CD14-positive monocyte (primary cell): ENCODE data around the gene MED14. TPM values are rescaled to one million over a fixed set of nuclear protein-coding genes. Genes with fewer than 3 reads are reported as not detected.

Source experiments
- DNase-seq, 3 donors: peaks; one replicate each; pipeline ENCODE4 v3.0.0-alpha.2; 2011 to 2022
- H2AFZ ChIP-seq: 2 replicates; pipeline ENCODE4 v1.6.0; 2012; ENCODE audit warnings: mild to moderate bottlenecking, low read depth, low read length, inconsistent platforms; ENCODE audit not compliant: insufficient read depth, poor library complexity, severe bottlenecking
- H3K27ac ChIP-seq, 2 donors: 1 replicate in 1 of 2; 2 replicates in 1 of 2; pipeline ENCODE4 v1.5.1; 2012 to 2013; ENCODE audit warnings: low read length in 2 of 2, control low read depth in 1 of 2, inconsistent platforms in 1 of 2, low read depth in 1 of 2, mild to moderate bottlenecking in 1 of 2
- H3K27me3 ChIP-seq, 2 donors: one replicate each; pipeline versions ENCODE4 v1.6.0 to v1.6.1; 2011 to 2013; ENCODE audit warnings: low read length in 2 of 2; ENCODE audit not compliant: control insufficient read depth in 2 of 2, insufficient read depth in 2 of 2
- H3K36me3 ChIP-seq, 2 donors: replicated peaks in 1 of 2; 1 replicate in 1 of 2; 2 replicates in 1 of 2; pipeline versions ENCODE4 v1.5.1 to v1.6.1; 2012 to 2013; ENCODE audit warnings: low read length in 2 of 2, control low read depth in 1 of 2, inconsistent platforms in 1 of 2, mild to moderate bottlenecking in 1 of 2; ENCODE audit not compliant: insufficient read depth in 2 of 2, control insufficient read depth in 1 of 2
- H3K4me1 ChIP-seq, 2 donors: 1 replicate in 1 of 2; 2 replicates in 1 of 2; pipeline versions ENCODE4 v1.5.1 to v1.6.1; 2012 to 2013; ENCODE audit warnings: low read length in 2 of 2, control low read depth in 1 of 2, inconsistent platforms in 1 of 2, mild to moderate bottlenecking in 1 of 2, moderate library complexity in 1 of 2; ENCODE audit not compliant: insufficient read depth in 2 of 2, control insufficient read depth in 1 of 2
- H3K4me2 ChIP-seq: replicated peaks from 2 replicates; pipeline ENCODE3; 2012; ENCODE audit warnings: low read length, moderate library complexity, mild to moderate bottlenecking; ENCODE audit not compliant: poor library complexity, severe bottlenecking; ENCODE audit errors: extremely low read depth
- H3K4me3 ChIP-seq, 3 experiments: fragments of 200-600 bp in 1 of 3; sonication (generic) in 1 of 3; replicated peaks in 1 of 3; 1 replicate in 2 of 3; 2 replicates in 1 of 3; pipeline ENCODE4 v1.5.1; 2011 to 2013; ENCODE audit warnings: low read length in 3 of 3, mild to moderate bottlenecking in 3 of 3, control low read depth in 2 of 3, low read depth in 2 of 3, inconsistent platforms in 1 of 3, moderate library complexity in 1 of 3
- H3K79me2 ChIP-seq: 2 replicates; pipeline ENCODE4 v1.6.0; 2012; ENCODE audit warnings: mild to moderate bottlenecking, control low read depth, inconsistent platforms, low read length, moderate library complexity; ENCODE audit not compliant: insufficient read depth
- H3K9ac ChIP-seq: 2 replicates; pipeline ENCODE4 v1.6.0; 2017; ENCODE audit warnings: low read length, mild to moderate bottlenecking; ENCODE audit not compliant: insufficient read depth, poor library complexity, severe bottlenecking
- H3K9me3 ChIP-seq, 2 donors: replicated peaks in 1 of 2; 1 replicate in 1 of 2; 2 replicates in 1 of 2; pipeline versions ENCODE4 v1.5.1 to v1.6.1; 2012 to 2013; ENCODE audit warnings: low read length in 2 of 2, control low read depth in 1 of 2; ENCODE audit not compliant: control insufficient read depth in 1 of 2, insufficient read depth in 1 of 2
- H4K20me1 ChIP-seq: 2 replicates; pipeline ENCODE4 v1.6.0; 2012; ENCODE audit warnings: mild to moderate bottlenecking, low read length, control low read depth, moderate library complexity; ENCODE audit not compliant: insufficient read depth
- H3K27ac Mint-ChIP-seq, 7 donors: one replicate each; pipeline ENCODE4 v1.8.0; 2020; ENCODE audit warnings: mild to moderate bottlenecking in 7 of 7, mixed read lengths in 7 of 7, moderate library complexity in 6 of 7, inconsistent platforms in 2 of 7
- H3K27me3 Mint-ChIP-seq, 3 donors: one replicate each; pipeline ENCODE4 v1.8.0; 2021 to 2022; ENCODE audit warnings: low read depth in 3 of 3, mild to moderate bottlenecking in 3 of 3, mixed read lengths in 3 of 3, moderate library complexity in 3 of 3, inconsistent platforms in 1 of 3
- H3K36me3 Mint-ChIP-seq, 2 donors: one replicate each; pipeline ENCODE4 v1.8.0; 2020; ENCODE audit warnings: mixed read lengths in 2 of 2, inconsistent platforms in 1 of 2, mild to moderate bottlenecking in 1 of 2
- H3K4me1 Mint-ChIP-seq: one replicate; pipeline ENCODE4 v1.8.0; 2020; ENCODE audit warnings: mild to moderate bottlenecking, mixed read lengths
- H3K4me3 Mint-ChIP-seq, 2 donors: one replicate each; pipeline ENCODE4 v1.8.0; 2020; ENCODE audit warnings: mild to moderate bottlenecking in 2 of 2, mixed read lengths in 2 of 2, moderate library complexity in 1 of 2
- H3K9me3 Mint-ChIP-seq, 7 donors: one replicate each; pipeline ENCODE4 v1.8.0; 2020 to 2022; ENCODE audit warnings: mixed read lengths in 7 of 7, mild to moderate bottlenecking in 6 of 7, moderate library complexity in 6 of 7, inconsistent platforms in 2 of 7
- WGBS: methylation state at CpG from one replicate; pipeline ENCODE4 v1.1.5; 2013; ENCODE audit warnings: missing lambda C conversion rate; ENCODE audit not compliant: insufficient coverage; 5-methylcytosine and 5-hydroxymethylcytosine counted together
- intact Hi-C, 2 donors: fragments of 100-400 bp; cut with micrococcal nuclease; formaldehyde crosslinking; loops; one replicate each; pipeline versions ENCODE4 v1.15.0 to v1.15.1; 2023
- polyA plus RNA-seq, 3 donors: library from polyadenylated mRNA; depleted of rRNA in 1 of 3; unstranded in 2 of 3; stranded (reverse) in 1 of 3; fragments of 300-500 nt in 2 of 3; fragments of >200 nt in 1 of 3; fragmentation: Illumina TruSeq in 2 of 3; gene quantifications; 1 replicate in 2 of 3; 2 replicates in 1 of 3; pipeline ENCODE4 v1.2.3, GENCODE V29; 2012 to 2021
- TF ChIP-seq, protein P1 (sequence below): fragments of 200-600 bp; IDR thresholded peaks from one replicate; pipeline ENCODE4 v1.8.0; 2022; ENCODE audit warnings: antibody characterized with exemption, mild to moderate bottlenecking

Gene MED14
- polyA plus RNA-seq, 3 donors = 3.6 to 20.4 (median 6.8) TPM

DNA sequence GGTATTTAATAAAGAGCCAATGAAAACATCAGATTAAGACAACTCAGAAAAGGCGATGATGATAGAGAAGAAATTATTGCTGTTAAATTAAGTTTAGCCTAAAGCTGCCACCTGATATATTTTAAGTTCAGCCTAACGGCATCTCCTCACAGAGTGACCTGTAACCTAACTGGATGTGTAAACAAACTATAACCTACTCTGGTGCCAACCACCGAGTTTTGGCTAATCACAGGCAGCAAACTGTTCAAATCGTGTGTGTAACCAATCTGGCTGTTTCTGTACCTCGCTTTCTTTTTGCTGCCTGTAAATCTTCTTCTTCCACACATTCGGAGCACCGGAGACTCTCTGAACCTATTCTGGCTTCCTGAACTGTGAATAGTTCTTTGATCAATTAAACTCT lies 37.8 kb upstream of the MED14 start:
- no peaks in the 10 kb centered on the region for H3K36me3 ChIP-seq
- no peak overlapping the region for H3K27ac ChIP-seq
- H3K9me3 ChIP-seq = no peaks in the 10 kb centered on the region
- no peaks in the 10 kb centered on the region for H3K79me2 ChIP-seq
- no peak overlapping the region for H2AFZ ChIP-seq
- no peaks in the 10 kb centered on the region for H3K9me3 Mint-ChIP-seq
- no peak overlapping the region for H3K4me3 Mint-ChIP-seq
- no peak overlapping the region for H3K4me3 ChIP-seq
- intact Hi-C loops = no loop called here
- H3K4me1 ChIP-seq = no peaks in the 10 kb centered on the region
- 72% methylated on average over 2 of the region's 7 CpGs for WGBS
- peaks cover 8% of the 10 kb centered on the region for H3K4me1 Mint-ChIP-seq
- no peak overlapping the region for H3K9ac ChIP-seq
- TF ChIP-seq, protein P1, sequence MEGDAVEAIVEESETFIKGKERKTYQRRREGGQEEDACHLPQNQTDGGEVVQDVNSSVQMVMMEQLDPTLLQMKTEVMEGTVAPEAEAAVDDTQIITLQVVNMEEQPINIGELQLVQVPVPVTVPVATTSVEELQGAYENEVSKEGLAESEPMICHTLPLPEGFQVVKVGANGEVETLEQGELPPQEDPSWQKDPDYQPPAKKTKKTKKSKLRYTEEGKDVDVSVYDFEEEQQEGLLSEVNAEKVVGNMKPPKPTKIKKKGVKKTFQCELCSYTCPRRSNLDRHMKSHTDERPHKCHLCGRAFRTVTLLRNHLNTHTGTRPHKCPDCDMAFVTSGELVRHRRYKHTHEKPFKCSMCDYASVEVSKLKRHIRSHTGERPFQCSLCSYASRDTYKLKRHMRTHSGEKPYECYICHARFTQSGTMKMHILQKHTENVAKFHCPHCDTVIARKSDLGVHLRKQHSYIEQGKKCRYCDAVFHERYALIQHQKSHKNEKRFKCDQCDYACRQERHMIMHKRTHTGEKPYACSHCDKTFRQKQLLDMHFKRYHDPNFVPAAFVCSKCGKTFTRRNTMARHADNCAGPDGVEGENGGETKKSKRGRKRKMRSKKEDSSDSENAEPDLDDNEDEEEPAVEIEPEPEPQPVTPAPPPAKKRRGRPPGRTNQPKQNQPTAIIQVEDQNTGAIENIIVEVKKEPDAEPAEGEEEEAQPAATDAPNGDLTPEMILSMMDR = no peak
- no peaks in the 10 kb centered on the region for H4K20me1 ChIP-seq
- H3K4me2 ChIP-seq = no peak overlapping the region
- H3K27ac Mint-ChIP-seq = no peak overlapping the region
- no peak for DNase-seq
- no peaks in the 10 kb centered on the region for H3K36me3 Mint-ChIP-seq
- peaks cover 0 to 27% of the 10 kb centered on the region in 2 donors for H3K27me3 ChIP-seq
- peaks cover 0 to 20% (median 0%) of the 10 kb centered on the region in 3 donors for H3K27me3 Mint-ChIP-seq

DNA sequence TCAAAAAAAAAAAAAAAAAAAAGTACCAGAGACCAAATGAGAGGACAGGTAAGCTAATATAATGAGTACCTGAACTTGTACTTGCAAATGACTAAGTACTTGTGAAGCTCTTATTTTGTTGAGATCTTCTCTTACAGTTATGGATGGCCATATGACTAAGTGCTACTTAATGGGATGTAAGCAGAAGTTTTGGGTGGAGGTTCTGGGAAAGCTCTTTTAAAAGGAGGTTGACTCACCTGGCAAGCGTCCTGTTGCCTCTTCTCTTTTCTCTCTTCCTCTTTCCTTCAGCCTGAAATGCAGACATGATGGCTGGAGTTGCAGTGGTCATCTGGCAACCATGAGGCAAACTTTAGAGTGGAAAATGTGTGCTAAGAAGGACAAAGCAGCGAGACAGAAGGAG lies 36.9 kb upstream of the MED14 start:
- H3K9me3 Mint-ChIP-seq = no peaks in the 10 kb centered on the region
- Histone ChIP-seq H2AFZ (no peak overlapping the region), H3K9ac (no peak overlapping the region), H3K4me2 (no peak overlapping the region), H3K79me2 (no peaks in the 10 kb centered on the region), H3K27ac (no peak overlapping the region), H3K27me3 (peaks cover 0 to 30% of the 10 kb centered on the region in 2 donors), H3K9me3 (no peaks in the 10 kb centered on the region), H3K36me3 (no peaks in the 10 kb centered on the region), H3K4me3 (no peak overlapping the region), H3K4me1 (no peaks in the 10 kb centered on the region), H4K20me1 (no peaks in the 10 kb centered on the region)
- peaks cover 0 to 23% (median 0%) of the 10 kb centered on the region in 3 donors for H3K27me3 Mint-ChIP-seq
- TF ChIP-seq, protein P1 = no peak
- WGBS = no CpG with 5 or more reads among the region's 2 CpGs
- intact Hi-C loops = no loop called here
- H3K4me1 Mint-ChIP-seq = peaks cover 8% of the 10 kb centered on the region
- H3K36me3 Mint-ChIP-seq = no peaks in the 10 kb centered on the region
- H3K4me3 Mint-ChIP-seq = no peak overlapping the region
- peak in 2 of 3 donors; percentile 11 to 52 for DNase-seq
- no peak overlapping the region for H3K27ac Mint-ChIP-seq
